Measurements from ENCODE around the gene KDM1A. TPM values are rescaled to one million over a fixed set of nuclear protein-coding genes. Genes with fewer than 3 reads are reported as not detected.

The KDM1A gene
- polyA plus RNA-seq, 1 donor (not counting 4 experiments of a cell fraction or from before 2014, with no cell fraction given) = 84.8 TPM

- dilution Hi-C loops (cut with MboI; ENCODE audit: extremely low pct_ligation_motif_present, low sequenced_read_pairs) = loop anchor here (10.0 kb wide), 1 partner anchor 85 kb away; no protein-coding TSS in a partner anchor
- H3K4me2 ChIP-seq (ENCODE audit: control insufficient read depth, extremely low read depth, insufficient read depth, low read depth, low read length) = no peak overlapping the region
- no peaks in the 10 kb centered on the region for H4K20me1 ChIP-seq (ENCODE audit: control insufficient read depth, extremely low read depth, insufficient read depth, low read length)
- no peak for TF ChIP-seq EZH2 (IDR thresholded peaks at IDR 0.05; ENCODE audit: low read length)
- TF ChIP-seq, protein P1, sequence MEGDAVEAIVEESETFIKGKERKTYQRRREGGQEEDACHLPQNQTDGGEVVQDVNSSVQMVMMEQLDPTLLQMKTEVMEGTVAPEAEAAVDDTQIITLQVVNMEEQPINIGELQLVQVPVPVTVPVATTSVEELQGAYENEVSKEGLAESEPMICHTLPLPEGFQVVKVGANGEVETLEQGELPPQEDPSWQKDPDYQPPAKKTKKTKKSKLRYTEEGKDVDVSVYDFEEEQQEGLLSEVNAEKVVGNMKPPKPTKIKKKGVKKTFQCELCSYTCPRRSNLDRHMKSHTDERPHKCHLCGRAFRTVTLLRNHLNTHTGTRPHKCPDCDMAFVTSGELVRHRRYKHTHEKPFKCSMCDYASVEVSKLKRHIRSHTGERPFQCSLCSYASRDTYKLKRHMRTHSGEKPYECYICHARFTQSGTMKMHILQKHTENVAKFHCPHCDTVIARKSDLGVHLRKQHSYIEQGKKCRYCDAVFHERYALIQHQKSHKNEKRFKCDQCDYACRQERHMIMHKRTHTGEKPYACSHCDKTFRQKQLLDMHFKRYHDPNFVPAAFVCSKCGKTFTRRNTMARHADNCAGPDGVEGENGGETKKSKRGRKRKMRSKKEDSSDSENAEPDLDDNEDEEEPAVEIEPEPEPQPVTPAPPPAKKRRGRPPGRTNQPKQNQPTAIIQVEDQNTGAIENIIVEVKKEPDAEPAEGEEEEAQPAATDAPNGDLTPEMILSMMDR (optimal IDR thresholded peaks at IDR 0.05 in 1 of 3, IDR thresholded peaks at IDR 0.05 in 1 of 3, conservative IDR thresholded peaks at IDR 0.05 in 1 of 3; ENCODE audit: extremely low read depth in 1 of 3, insufficient read depth in 2 of 3, low read length in 3 of 3) = no peak
- FAIRE-seq = no peak
- no peak overlapping the region for H3K4me3 ChIP-seq (ENCODE audit: control insufficient read depth in 2 of 3, extremely low read depth in 1 of 3, insufficient read depth in 2 of 3, low read depth in 1 of 3, low read length in 3 of 3)
- no peaks in the 10 kb centered on the region for H3K27me3 ChIP-seq (ENCODE audit: control insufficient read depth, extremely low read depth, insufficient read depth, low read length)
- H3K27ac ChIP-seq (ENCODE audit: control insufficient read depth, insufficient read depth, low read length) = no peak overlapping the region
- H3K4me1 ChIP-seq (ENCODE audit: control insufficient read depth, extremely low read depth, insufficient read depth, low read length) = no peaks in the 10 kb centered on the region
- H3K9me3 ChIP-seq (ENCODE audit: control insufficient read depth, low read depth, low read length) = no peaks in the 10 kb centered on the region
- no peak overlapping the region for H3K9ac ChIP-seq (ENCODE audit: control insufficient read depth, extremely low read depth, insufficient read depth, low read length)
- no peak for DNase-seq (ENCODE audit: low read depth, low spot score)
- H3K9me1 ChIP-seq (ENCODE audit: control insufficient read depth, extremely low read depth, insufficient read depth, low read length) = no peaks in the 10 kb centered on the region
- H3K79me2 ChIP-seq (ENCODE audit: control insufficient read depth, insufficient read depth, low read length) = no peaks in the 10 kb centered on the region
- H2AFZ ChIP-seq (ENCODE audit: control insufficient read depth, low read length) = no peak overlapping the region
- peaks cover 11 to 15% of the 10 kb centered on the region in 2 experiments for H3K36me3 ChIP-seq (ENCODE audit: control insufficient read depth in 2 of 2, extremely low read depth in 1 of 2, insufficient read depth in 2 of 2, low read length in 2 of 2)
Observed at GRCh38 chr1:23069675-23070074, 50.4 kb downstream of the KDM1A start.

DNA sequence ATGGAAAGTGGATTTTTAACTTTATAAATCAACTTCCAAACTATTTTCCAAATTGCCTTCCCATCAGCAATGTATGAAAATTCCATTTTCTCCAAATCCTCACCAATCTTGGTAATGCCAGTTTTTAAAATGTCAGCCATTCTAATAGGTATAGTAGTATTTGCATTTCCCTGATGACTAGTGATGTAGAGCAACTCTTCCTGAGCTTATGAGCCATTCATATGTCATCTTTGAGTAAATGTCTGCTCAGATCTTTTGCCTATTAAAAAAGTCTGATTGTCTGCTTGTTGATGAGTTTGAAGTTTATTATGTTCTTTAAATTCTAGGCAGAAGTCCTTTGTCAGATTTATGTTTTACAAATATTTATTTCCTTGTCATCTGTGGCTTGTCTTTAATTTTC, 54.7 kb downstream of the KDM1A start:
- Histone ChIP-seq H3K27me3 (ENCODE audit: control insufficient read depth, extremely low read depth, insufficient read depth, low read length) (no peaks in the 10 kb centered on the region), H2AFZ (ENCODE audit: control insufficient read depth, low read length) (no peak overlapping the region), H3K27ac (ENCODE audit: control insufficient read depth, insufficient read depth, low read length) (no peak overlapping the region), H3K9ac (ENCODE audit: control insufficient read depth, extremely low read depth, insufficient read depth, low read length) (no peak overlapping the region), H3K79me2 (ENCODE audit: control insufficient read depth, insufficient read depth, low read length) (no peaks in the 10 kb centered on the region), H3K4me3 (ENCODE audit: control insufficient read depth in 2 of 3, extremely low read depth in 1 of 3, insufficient read depth in 2 of 3, low read depth in 1 of 3, low read length in 3 of 3) (no peak overlapping the region), H3K9me3 (ENCODE audit: control insufficient read depth, low read depth, low read length) (no peaks in the 10 kb centered on the region), H3K36me3 (ENCODE audit: control insufficient read depth in 2 of 2, extremely low read depth in 1 of 2, insufficient read depth in 2 of 2, low read length in 2 of 2) (peaks cover 11 to 30% of the 10 kb centered on the region in 2 experiments), H3K4me1 (ENCODE audit: control insufficient read depth, extremely low read depth, insufficient read depth, low read length) (peaks cover 1% of the 10 kb centered on the region), H3K9me1 (ENCODE audit: control insufficient read depth, extremely low read depth, insufficient read depth, low read length) (no peaks in the 10 kb centered on the region), H4K20me1 (ENCODE audit: control insufficient read depth, extremely low read depth, insufficient read depth, low read length) (no peaks in the 10 kb centered on the region), H3K4me2 (ENCODE audit: control insufficient read depth, extremely low read depth, insufficient read depth, low read depth, low read length) (no peak overlapping the region)
- DNase-seq (ENCODE audit: low read depth, low spot score) = no peak
- TF ChIP-seq, protein P1 (optimal IDR thresholded peaks at IDR 0.05 in 1 of 3, IDR thresholded peaks at IDR 0.05 in 1 of 3, conservative IDR thresholded peaks at IDR 0.05 in 1 of 3; ENCODE audit: extremely low read depth in 1 of 3, insufficient read depth in 2 of 3, low read length in 3 of 3) = no peak
- no peak for TF ChIP-seq EZH2 (IDR thresholded peaks at IDR 0.05; ENCODE audit: low read length)
- dilution Hi-C loops (cut with MboI; ENCODE audit: extremely low pct_ligation_motif_present, low sequenced_read_pairs) = no loop called here
- FAIRE-seq = no peak
